ENCODE measurements around the gene TRIM47.

DNA sequence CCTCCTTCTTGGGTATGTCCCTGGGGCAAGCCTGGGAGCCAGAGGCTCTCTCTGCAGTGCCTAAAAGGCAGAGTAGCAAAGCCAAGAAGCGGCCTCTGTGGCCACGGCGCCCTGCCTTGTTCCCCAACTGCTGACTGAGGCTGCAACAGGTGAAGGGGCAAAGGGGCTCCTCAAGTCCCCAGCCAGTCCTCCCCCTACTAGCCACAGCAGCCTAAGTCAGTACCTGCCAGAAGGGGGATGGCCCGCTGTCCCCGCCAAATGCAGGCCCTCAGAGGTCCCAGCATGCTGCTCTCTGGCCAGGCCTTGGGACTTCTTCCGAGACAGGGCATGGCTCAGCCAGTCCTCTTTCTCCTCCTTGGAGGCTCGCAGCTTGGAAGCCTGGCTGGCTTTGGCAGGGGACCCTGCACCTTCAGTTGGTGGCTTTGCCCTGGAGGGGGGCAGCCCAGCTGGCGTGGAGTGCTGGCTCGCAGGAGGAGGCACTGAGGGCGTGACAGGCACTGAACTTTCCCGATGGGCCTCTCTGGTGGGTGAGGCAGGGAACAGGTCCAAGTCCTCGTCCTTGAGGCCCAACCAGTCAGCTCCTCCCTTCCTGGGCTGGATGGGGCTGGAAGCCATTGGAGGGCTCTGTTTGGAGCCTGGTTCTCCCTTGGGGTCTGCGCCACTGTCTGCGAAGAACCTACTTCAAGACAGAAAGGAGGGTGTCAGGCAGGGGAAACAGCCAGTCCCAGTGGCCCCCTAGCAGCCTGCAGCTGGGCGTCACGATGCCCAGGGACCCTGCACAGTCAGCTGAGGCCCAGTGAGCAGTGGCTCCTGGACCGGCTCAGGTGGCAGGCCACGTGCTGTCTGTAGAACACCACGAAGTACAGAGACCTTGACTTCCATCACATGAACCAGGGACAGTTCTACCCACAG lies 44.8 kb upstream of the TRIM47 start:
- TF ChIP-seq EP300 (IDR thresholded peaks at IDR 0.05), result no peak
- TF ChIP-seq, protein P1, sequence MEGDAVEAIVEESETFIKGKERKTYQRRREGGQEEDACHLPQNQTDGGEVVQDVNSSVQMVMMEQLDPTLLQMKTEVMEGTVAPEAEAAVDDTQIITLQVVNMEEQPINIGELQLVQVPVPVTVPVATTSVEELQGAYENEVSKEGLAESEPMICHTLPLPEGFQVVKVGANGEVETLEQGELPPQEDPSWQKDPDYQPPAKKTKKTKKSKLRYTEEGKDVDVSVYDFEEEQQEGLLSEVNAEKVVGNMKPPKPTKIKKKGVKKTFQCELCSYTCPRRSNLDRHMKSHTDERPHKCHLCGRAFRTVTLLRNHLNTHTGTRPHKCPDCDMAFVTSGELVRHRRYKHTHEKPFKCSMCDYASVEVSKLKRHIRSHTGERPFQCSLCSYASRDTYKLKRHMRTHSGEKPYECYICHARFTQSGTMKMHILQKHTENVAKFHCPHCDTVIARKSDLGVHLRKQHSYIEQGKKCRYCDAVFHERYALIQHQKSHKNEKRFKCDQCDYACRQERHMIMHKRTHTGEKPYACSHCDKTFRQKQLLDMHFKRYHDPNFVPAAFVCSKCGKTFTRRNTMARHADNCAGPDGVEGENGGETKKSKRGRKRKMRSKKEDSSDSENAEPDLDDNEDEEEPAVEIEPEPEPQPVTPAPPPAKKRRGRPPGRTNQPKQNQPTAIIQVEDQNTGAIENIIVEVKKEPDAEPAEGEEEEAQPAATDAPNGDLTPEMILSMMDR (IDR thresholded peaks at IDR 0.05), result no peak

Measured in ovary (tissue), 3 donors.